HepG2 (cell line): ENCODE results near the gene DAZAP1. TPM values are rescaled to one million over a fixed set of nuclear protein-coding genes. Genes with fewer than 3 reads are reported as not detected.

Experiments used
- ATF2 ChIP-seq: sonication (generic); formaldehyde crosslinking; IDR thresholded peaks from 2 replicates; pipeline ENCODE4 v1.4.0; 2020; ENCODE audit warnings: missing genetic modification reagents
- BCL3 ChIP-seq: sonication (generic); formaldehyde crosslinking; IDR thresholded peaks from 2 replicates; pipeline ENCODE4 v1.5.1; 2020; ENCODE audit warnings: mild to moderate bottlenecking, missing genetic modification reagents, moderate library complexity
- CEBPB ChIP-seq: IDR thresholded peaks from 2 replicates; pipeline ENCODE4 v1.6.1; 2011; ENCODE audit warnings: low read depth, low read length, improper control_type of control experiment, borderline replicate concordance
- CHD2 ChIP-seq: IDR thresholded peaks from 2 replicates; pipeline ENCODE4 v1.6.1; 2011; ENCODE audit warnings: low read depth, low read length, improper control_type of control experiment
- ESRRA ChIP-seq: sonication (generic); formaldehyde crosslinking; IDR thresholded peaks from 2 replicates; pipeline ENCODE4 v1.5.1; 2020; ENCODE audit warnings: mild to moderate bottlenecking, low read depth, missing genetic modification reagents
- GTF3A ChIP-seq: sonication (generic); formaldehyde crosslinking; conservative IDR thresholded peaks from 2 replicates; pipeline ENCODE4 v1.4.0; 2020; ENCODE audit warnings: mild to moderate bottlenecking, missing genetic modification reagents
- NR2F1 ChIP-seq, 2 experiments: fragments of 450-650 bp in 1 of 2; formaldehyde crosslinking in 1 of 2; IDR thresholded peaks; 2 replicates each; pipeline versions ENCODE4 v1.5.0 to v1.6.1; 2016 to 2020; ENCODE audit warnings: mild to moderate bottlenecking in 1 of 2, missing compliant biosample characterization in 1 of 2, missing genetic modification reagents in 1 of 2, moderate library complexity in 1 of 2
- RXRB ChIP-seq: IDR thresholded peaks from 2 replicates; pipeline ENCODE4 v1.6.1; 2016; ENCODE audit warnings: borderline replicate concordance, missing genetic modification reagents, missing compliant biosample characterization
- SMARCE1 ChIP-seq: fragments of 450-650 bp; IDR thresholded peaks from 2 replicates; pipeline ENCODE4 v1.6.1; 2017; ENCODE audit warnings: borderline replicate concordance
- TFE3 ChIP-seq: IDR thresholded peaks from 2 replicates; pipeline ENCODE4 v1.6.1; 2016
- YEATS2 ChIP-seq: sonication (generic); formaldehyde crosslinking; IDR thresholded peaks from 2 replicates; pipeline ENCODE4 v1.4.0; 2020; ENCODE audit warnings: missing genetic modification reagents, borderline replicate concordance
- ZNF12 ChIP-seq: sonication (generic); formaldehyde crosslinking; IDR thresholded peaks from 2 replicates; pipeline ENCODE4 v1.5.0; 2020; ENCODE audit warnings: missing genetic modification reagents
- ZNF143 ChIP-seq: sonication (generic); formaldehyde crosslinking; IDR thresholded peaks from 2 replicates; pipeline ENCODE4 v1.4.0; 2020; ENCODE audit warnings: missing genetic modification reagents
- polyA plus RNA-seq, 8 experiments: library from polyadenylated mRNA; depleted of rRNA in 3 of 8; stranded (reverse) in 7 of 8; unstranded in 1 of 8; fragments of >200 nt; fragmentation: Illumina TruSeq in 4 of 8; extraction: Trizol in 4 of 8; gene quantifications; 2 replicates each; pipeline versions ENCODE4 v1.2.1 to v1.2.3, GENCODE V29; 2011 to 2016; ENCODE audit warnings: low read depth in 4 of 8, missing spikeins in 1 of 8, mixed read lengths in 1 of 8; ENCODE audit not compliant: insufficient read depth in 1 of 8
- total RNA-seq, 5 experiments: library from RNA; depleted of rRNA; stranded (reverse); fragments of >200 nt; fragmentation: Illumina TruSeq; extraction: Trizol; gene quantifications; 2 replicates each; pipeline ENCODE4 v1.2.3, GENCODE V29; 2016; ENCODE audit warnings: low read depth in 1 of 5

Gene DAZAP1
- total and polyA plus RNA-seq, 2 of the 13 experiments (the other 11 are each of a cell fraction or from before 2014, with no cell fraction given): 63.3 to 79.2 TPM

- TF ChIP-seq BCL3 (CRISPR knock-in tag) (no peak), ZNF143 (peak; percentile 83), CHD2 (no peak), TFE3 (0 out of 2 replicates have a peak, but pooled peaks have one; percentile 15), YEATS2 (CRISPR knock-in tag) (0 out of 2 replicates have a peak, but pooled peaks have one; percentile 34), ATF2 (CRISPR knock-in tag) (peak; percentile 31; the same call in 1 of the 2 replicates), ZNF12 (0 out of 2 replicates have a peak, but pooled peaks have one; percentile 29), CEBPB (peak; percentile 84; the same call in 1 of the 2 replicates), NR2F1 (CRISPR knock-in tag; IDR thresholded peaks at IDR 0.05) (peak in 1 of 2 experiments; percentile 51; a peak in 1 of 4 replicates), GTF3A (CRISPR knock-in tag) (no peak), RXRB (peak; percentile 51), ESRRA (CRISPR knock-in tag) (peak; percentile 47; the same call in 1 of the 2 replicates), SMARCE1 (no peak)
These were observed 33.2 kb upstream of the DAZAP1 start (continued) for GRCh38 chr19:1374250-1374577.
